Measurements from ENCODE around the gene PTGES2.
"Not testable (repeated sequence)": the region's sequence is repeated elsewhere in the genome, so short reads cannot be mapped to it uniquely, and the experiment has no call there.

Gene PTGES2

GRCh38 chr9:128087262-128087661 lies 40.3 kb downstream of the PTGES2 start:
- DNase-seq = no peak

- DNase-seq = no peak
Observed at GRCh38 chr9:128085943-128086342, 41.6 kb downstream of the PTGES2 start.

DNA sequence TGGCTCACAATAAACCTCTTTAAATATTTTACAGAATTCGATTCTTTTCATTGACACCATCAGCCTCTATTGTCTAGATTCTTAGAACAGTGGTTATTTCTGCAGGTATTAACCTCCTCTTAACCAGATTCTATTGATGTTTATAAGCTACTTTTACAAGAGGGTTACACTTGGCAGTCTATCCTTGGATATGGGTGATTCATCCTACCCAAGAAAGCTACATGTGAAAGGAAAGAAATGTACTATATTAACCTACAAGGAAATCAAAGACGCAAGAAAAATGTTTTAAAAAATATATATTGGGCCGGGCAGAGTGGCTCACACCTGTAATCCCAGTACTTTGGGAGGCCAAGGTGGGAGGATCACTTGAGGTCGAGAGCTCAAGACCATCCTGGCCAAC lies 42.8 kb downstream of the PTGES2 start:
- DNase-seq = no peak

DNA sequence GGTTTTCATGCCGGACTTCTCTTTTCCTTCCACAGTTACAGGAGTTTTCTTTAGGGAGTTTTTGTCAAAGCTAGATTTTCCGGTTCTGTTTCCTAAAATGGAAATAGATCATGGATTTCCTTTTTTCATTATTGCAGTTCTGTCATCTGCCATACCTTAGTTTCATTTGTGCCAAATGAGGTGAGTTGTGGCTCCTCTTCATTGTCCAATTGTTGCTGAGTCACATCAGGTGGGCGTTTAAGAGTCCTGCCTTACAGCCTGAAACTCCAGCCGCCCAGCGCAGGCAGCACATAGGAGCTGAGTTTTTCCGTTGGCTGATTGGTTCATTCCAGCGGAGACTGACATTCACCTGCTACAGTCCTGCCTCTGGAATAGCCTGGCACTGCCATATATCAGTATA lies 45.4 kb downstream of the PTGES2 start:
- no peak for DNase-seq

- DNase-seq = no peak
Observed at GRCh38 chr9:128081056-128081455, 46.5 kb downstream of the PTGES2 start.

DNA sequence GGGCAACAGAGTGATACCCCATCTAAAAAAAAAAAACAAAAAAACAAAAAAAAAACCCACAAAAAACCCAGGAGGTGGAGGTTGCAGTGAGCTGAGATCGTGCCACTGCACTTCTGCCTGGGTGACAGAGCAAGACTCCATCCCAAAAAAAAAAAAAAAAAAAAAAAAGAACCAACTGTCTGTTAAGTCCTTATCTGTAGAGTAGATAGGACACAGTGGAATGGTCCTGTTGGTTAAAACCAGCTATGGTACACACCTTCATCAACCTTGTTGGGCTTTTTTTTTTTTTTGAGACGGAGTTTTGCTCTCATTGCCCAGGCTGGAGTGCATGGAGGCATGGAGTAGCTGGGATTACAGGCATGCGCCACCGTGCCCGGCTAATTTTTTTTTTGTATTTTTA lies 47.3 kb downstream of the PTGES2 start:
- DNase-seq = no peak

DNA sequence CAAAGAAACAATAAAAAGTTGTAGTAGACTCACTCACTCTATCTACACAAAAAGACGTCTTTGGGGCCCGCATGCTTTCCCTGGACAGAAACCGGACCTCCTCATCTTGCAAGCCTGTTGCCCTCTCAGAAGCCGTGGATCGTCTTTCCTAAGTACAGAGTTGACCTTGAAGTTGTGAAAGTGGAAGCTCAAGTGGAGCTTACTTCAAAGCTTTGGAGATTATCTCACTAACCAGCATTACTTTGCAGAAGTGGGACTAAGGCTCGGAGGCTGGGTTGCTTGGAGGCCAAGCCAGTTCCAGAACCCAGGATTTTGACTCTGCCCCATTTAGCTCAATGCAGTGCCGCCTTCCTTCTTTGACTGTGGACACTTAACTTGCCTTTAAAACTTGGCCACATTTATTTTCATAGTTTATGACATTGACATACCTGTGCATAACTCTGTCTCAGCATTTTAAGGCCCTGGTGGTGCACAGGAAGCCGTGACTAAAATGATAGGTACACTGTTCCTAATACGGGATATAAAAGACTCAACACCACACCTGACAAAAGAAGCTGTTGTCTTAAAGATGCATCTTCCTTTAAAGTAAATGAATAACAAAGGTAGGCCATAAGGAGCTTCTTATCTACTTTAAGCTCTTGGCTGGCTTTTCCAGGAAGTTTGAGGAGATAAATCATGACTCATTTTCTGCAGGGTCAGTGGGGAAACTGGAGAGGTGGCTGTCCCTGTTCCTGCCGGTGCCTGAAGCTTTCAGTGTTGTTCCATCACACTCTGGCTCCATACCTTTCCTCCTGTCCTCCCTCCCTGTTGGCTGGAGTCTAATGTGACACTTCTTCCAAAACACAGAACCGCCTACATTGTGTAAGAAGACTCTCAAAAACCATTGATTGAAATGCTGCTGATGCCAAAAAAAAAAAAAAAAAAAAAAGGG lies 48.8 kb downstream of the PTGES2 start:
- DNase-seq = peak; percentile 84

GRCh38 chr9:128077847-128078503 lies 49.6 kb downstream of the PTGES2 start:
- no peak for DNase-seq

DNA sequence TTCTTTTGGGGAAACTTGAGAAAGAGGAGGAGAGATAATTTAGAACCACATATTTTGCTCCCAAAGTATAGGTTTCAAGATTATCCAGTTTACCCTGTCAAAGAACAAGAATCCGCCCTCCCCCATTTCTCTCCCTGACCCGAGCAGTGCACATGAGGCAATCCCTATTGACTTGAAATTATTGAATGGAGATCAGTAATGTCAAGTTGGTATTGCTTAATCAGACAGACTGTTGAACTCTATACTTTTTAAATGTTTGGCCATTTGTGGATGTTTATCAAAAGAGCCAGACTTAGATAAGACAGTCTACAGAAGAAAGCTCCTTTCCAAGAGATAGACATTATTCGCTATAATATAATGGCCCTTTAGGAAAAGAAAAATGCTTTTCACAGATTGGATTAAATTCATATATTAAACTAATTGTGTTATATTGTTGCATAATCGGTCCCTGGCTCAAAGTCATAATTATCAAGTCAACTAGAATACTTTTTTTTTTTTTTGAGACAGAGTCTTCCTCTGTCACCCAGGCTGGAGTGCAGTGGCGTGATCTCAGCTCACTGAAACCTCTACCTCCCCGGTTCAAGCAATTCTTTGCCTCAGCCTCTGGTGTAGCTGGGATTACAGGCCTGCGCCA lies 54.2 kb downstream of the PTGES2 start:
- no peak for DNase-seq

GRCh38 chr9:128072144-128073021 lies 55.1 kb downstream of the PTGES2 start:
- peak; percentile 99 for DNase-seq

- DNase-seq = not testable (repeated sequence)
Observed at GRCh38 chr9:128071475-128071874, 56.1 kb downstream of the PTGES2 start.

DNA sequence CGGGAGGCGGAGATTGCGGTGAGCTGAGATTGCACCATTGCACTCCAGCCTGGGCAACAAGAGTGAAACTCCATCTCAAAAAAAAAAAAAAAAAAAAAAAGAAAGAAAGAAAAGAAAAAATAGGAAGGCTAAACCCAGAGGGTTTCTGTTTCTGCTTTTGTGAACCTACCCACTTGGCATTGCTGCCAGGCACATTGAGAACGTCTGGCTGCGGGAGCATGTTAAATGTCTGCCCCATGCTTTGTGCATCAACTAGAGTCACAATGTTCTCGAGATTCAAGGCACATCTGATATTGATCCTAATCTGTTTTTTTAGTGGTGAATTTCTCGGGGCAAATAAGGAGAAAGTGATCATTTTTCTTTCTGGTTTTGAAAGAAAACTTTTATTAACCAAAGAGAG lies 56.7 kb downstream of the PTGES2 start:
- peak; percentile 42 for DNase-seq
